Transverse colon (tissue), 4 donors: ENCODE results near the gene MRC1. TPM values are rescaled to one million over a fixed set of nuclear protein-coding genes. Genes with fewer than 3 reads are reported as not detected.

Source experiments
- DNase-seq: peaks from one replicate; pipeline ENCODE4 v3.0.0-alpha.2; 2019
- H3K27ac ChIP-seq, 4 donors: fragments of 200-600 bp; sonication (generic); 2 replicates each; pipeline ENCODE4 v1.5.1; 2016 to 2018; ENCODE audit warnings: inconsistent platforms in 4 of 4
- H3K27me3 ChIP-seq: fragments of 200-600 bp; sonication (generic); 2 replicates; pipeline ENCODE4 v1.5.1; 2017; ENCODE audit warnings: inconsistent platforms
- H3K36me3 ChIP-seq, 4 donors: fragments of 200-600 bp; sonication (generic); 2 replicates each; pipeline ENCODE4 v1.5.1; 2017 to 2019; ENCODE audit warnings: inconsistent platforms in 4 of 4
- H3K4me1 ChIP-seq, 4 donors: fragments of 200-600 bp; sonication (generic); 2 replicates each; pipeline ENCODE4 v1.5.1; 2017 to 2020; ENCODE audit warnings: inconsistent platforms in 4 of 4
- H3K4me3 ChIP-seq, 4 donors: fragments of 200-600 bp; sonication (generic); 1 replicate in 1 of 4; 2 replicates in 3 of 4; pipeline versions ENCODE4 v1.5.1 to v1.6.1; 2017 to 2019; ENCODE audit warnings: inconsistent platforms in 4 of 4
- H3K9me3 ChIP-seq, 2 donors: fragments of 200-600 bp; sonication (generic); 2 replicates each; pipeline ENCODE4 v1.5.1; 2017 to 2019; ENCODE audit warnings: inconsistent platforms in 2 of 2
- EP300 ChIP-seq: sonication (generic); formaldehyde crosslinking; IDR thresholded peaks from one replicate; pipeline ENCODE4 v1.6.1; 2017; ENCODE audit warnings: antibody characterized with exemption, low read depth
- POLR2A ChIP-seq: fragments of 450-650 bp; IDR thresholded peaks from one replicate; pipeline ENCODE4 v1.6.1; 2016; ENCODE audit warnings: antibody characterized with exemption, mild to moderate bottlenecking, moderate library complexity
- POLR2AphosphoS5 ChIP-seq, 3 donors: sonication (generic); formaldehyde crosslinking; IDR thresholded peaks; one replicate each; pipeline ENCODE4 v1.6.1; 2016; ENCODE audit warnings: antibody characterized with exemption in 3 of 3
- WGBS, 2 donors: methylation state at CpG; one replicate each; pipeline ENCODE4 v1.1.5; 2018; ENCODE audit warnings: low coverage in 1 of 2; 5-methylcytosine and 5-hydroxymethylcytosine counted together
- in situ Hi-C, 4 donors: fragments of 200-750 bp; cut with MboI; loops; one replicate each; pipeline versions ENCODE4 v1.15.0 to v1.15.1; 2017; ENCODE audit warnings: low sequenced_read_pairs in 3 of 4, low pct_ligation_motif_present in 1 of 4, low pct_unique_long_range_greater_than_20kb in 1 of 4
- intact Hi-C: fragments of 100-400 bp; cut with DNase I; formaldehyde crosslinking; loops from one replicate; pipeline ENCODE4 v1.15.1; 2023; ENCODE audit warnings: low total_unique reads
- total RNA-seq, 4 donors: library from RNA; depleted of rRNA; stranded (reverse); fragments of >200 nt; gene quantifications; one replicate each; pipeline ENCODE4 v1.1.0, GENCODE V29; 2016
- TF ChIP-seq, protein P1 (sequence below), 5 experiments: fragments of 200-600 bp in 3 of 5; fragments of 450-650 bp in 2 of 5; sonication (generic) in 3 of 5; IDR thresholded peaks; 1 replicate in 2 of 5; 2 replicates in 3 of 5; pipeline ENCODE4 v1.5.1; 2016 to 2017; ENCODE audit warnings: antibody characterized with exemption in 5 of 5, inconsistent platforms in 3 of 5, mild to moderate bottlenecking in 2 of 5, moderate library complexity in 1 of 5

The MRC1 gene
- total RNA-seq, 4 donors from 2014 or later = 2.8 to 22.1 (median 15.2) TPM

DNA sequence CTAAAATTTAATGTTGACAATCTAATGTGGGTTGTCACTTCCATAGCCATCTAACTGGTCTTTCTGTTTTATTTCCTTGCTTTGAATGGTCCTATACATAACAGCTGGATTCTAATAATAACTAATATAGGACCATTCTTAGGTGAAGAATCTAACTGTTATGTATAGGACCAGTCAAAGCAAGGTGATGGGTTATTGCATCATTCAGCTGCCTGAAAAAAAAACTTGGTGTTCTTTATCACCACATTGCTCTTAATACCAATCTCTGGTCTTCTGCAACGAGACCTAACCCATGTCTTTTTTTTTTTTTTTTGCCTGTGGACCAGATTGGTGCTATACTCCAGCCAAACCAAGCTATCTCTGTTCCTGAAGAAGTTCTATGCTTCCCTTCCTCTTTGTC is 96.9 kb downstream of the MRC1 start:
- Histone ChIP-seq H3K27me3 (no peaks in the 10 kb centered on the region), H3K4me3 (no peak overlapping the region), H3K4me1 (no peaks in the 10 kb centered on the region), H3K9me3 (no peaks in the 10 kb centered on the region), H3K36me3 (no peaks in the 10 kb centered on the region), H3K27ac (no peak overlapping the region)
- in situ Hi-C loops (loop anchor here in 1 of 4 donors (10.0 kb wide), 1 partner anchor 309 kb away; no protein-coding TSS in a partner anchor), intact Hi-C loops (loop anchor here (10.0 kb wide), 1 partner anchor 309 kb away; no protein-coding TSS in a partner anchor)
- whole genome bisulfite sequencing, 2 donors = 46 to 50% methylated on average over 1 of the region's 1 CpG
- TF ChIP-seq POLR2A (no peak), EP300 (no peak), POLR2AphosphoS5 (IDR thresholded peaks at IDR 0.05) (no peak)
- TF ChIP-seq, protein P1, sequence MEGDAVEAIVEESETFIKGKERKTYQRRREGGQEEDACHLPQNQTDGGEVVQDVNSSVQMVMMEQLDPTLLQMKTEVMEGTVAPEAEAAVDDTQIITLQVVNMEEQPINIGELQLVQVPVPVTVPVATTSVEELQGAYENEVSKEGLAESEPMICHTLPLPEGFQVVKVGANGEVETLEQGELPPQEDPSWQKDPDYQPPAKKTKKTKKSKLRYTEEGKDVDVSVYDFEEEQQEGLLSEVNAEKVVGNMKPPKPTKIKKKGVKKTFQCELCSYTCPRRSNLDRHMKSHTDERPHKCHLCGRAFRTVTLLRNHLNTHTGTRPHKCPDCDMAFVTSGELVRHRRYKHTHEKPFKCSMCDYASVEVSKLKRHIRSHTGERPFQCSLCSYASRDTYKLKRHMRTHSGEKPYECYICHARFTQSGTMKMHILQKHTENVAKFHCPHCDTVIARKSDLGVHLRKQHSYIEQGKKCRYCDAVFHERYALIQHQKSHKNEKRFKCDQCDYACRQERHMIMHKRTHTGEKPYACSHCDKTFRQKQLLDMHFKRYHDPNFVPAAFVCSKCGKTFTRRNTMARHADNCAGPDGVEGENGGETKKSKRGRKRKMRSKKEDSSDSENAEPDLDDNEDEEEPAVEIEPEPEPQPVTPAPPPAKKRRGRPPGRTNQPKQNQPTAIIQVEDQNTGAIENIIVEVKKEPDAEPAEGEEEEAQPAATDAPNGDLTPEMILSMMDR (IDR thresholded peaks at IDR 0.05) = no peak
- DNase-seq = no peak

DNA sequence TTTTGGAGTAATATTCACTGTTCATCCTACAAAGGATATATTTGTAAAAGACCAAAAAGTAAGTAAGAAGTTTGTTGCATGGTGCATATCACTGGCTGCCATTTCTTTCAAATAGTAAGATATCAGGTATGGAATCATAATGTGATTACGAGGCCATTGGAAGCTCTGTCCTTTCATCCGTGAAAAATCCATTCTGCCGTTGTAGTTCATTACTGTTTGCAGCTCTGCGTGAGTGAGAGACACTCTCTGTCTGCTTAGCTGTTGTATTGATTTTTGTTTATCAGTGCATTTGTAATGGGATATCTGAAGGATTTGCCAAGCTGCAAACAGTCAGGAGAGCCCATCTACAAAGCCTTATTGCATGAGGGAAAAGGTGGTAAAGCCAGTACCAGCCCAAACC is 98.5 kb downstream of the MRC1 start:
- no peaks in the 10 kb centered on the region for H3K27me3 ChIP-seq
- in situ Hi-C loops (loop anchor here in 1 of 4 donors (10.0 kb wide), 1 partner anchor 307 kb away; no protein-coding TSS in a partner anchor), intact Hi-C loops (loop anchor here (10.0 kb wide), 1 partner anchor 307 kb away; no protein-coding TSS in a partner anchor)
- no peak overlapping the region for H3K4me3 ChIP-seq
- TF ChIP-seq EP300 = no peak
- no peak for TF ChIP-seq POLR2AphosphoS5 (IDR thresholded peaks at IDR 0.05)
- TF ChIP-seq, protein P1 (IDR thresholded peaks at IDR 0.05) = no peak
- TF ChIP-seq POLR2A = no peak
- H3K9me3 ChIP-seq = no peaks in the 10 kb centered on the region
- no peak for DNase-seq
- no peaks in the 10 kb centered on the region for H3K4me1 ChIP-seq
- H3K27ac ChIP-seq = no peak overlapping the region
- 91 to 100% methylated on average over 4 of the region's 4 CpGs for WGBS, 2 donors
- H3K36me3 ChIP-seq = no peaks in the 10 kb centered on the region

DNA sequence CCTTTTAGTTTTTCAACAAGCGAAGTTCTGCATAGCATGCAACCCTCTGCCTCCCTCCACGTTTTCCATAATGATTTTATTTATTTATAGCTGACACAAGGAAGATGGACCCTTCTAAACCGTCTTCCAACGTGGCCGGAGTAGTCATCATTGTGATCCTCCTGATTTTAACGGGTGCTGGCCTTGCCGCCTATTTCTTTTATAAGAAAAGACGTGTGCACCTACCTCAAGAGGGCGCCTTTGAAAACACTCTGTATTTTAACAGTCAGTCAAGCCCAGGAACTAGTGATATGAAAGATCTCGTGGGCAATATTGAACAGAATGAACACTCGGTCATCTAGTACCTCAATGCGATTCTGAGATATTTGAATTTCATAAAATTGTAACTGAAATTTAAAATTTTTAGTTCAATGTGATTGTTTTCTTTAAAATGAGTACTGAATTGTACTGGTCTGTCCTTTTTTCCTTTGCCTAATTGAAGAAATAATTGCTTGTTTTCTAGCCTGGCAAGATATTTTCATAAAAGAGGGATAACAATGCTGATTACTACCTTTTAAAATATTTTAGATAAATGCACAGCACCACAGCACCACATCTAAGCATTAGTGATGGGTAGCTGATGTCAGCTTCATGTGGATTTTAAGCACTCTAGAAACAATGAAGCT is 101.1 kb downstream of the MRC1 start:
- Histone ChIP-seq H3K27me3 (no peaks in the 10 kb centered on the region), H3K4me3 (no peak overlapping the region), H3K9me3 (no peaks in the 10 kb centered on the region), H3K27ac (no peak overlapping the region), H3K4me1 (no peaks in the 10 kb centered on the region), H3K36me3 (no peaks in the 10 kb centered on the region)
- intact Hi-C loops = no loop called here
- no peak for TF ChIP-seq POLR2A
- TF ChIP-seq, protein P1 (IDR thresholded peaks at IDR 0.05) = peak; percentile 52 to 70 (median 59)
- 11 to 17% methylated on average over 10 to 12 of the region's 12 CpGs for WGBS, 2 donors
- in situ Hi-C loops = loop anchor here in 1 of 4 donors (10.0 kb wide), 1 partner anchor 305 kb away; no protein-coding TSS in a partner anchor
- DNase-seq = peak; percentile 44

- no peaks in the 10 kb centered on the region for H3K36me3 ChIP-seq
- no peak overlapping the region for H3K27ac ChIP-seq
- no peaks in the 10 kb centered on the region for H3K9me3 ChIP-seq
- no peak overlapping the region for H3K4me3 ChIP-seq
- 56 to 76% methylated on average over 4 of the region's 4 CpGs for WGBS, 2 donors
- in situ Hi-C loops (loop anchor here in 1 of 4 donors (10.0 kb wide), 1 partner anchor 302 kb away; no protein-coding TSS in a partner anchor), intact Hi-C loops (no loop called here)
- no peak for TF ChIP-seq POLR2A
- TF ChIP-seq, protein P1 (IDR thresholded peaks at IDR 0.05) = no peak
- TF ChIP-seq POLR2AphosphoS5 (IDR thresholded peaks at IDR 0.05) = no peak
- TF ChIP-seq EP300 = no peak
- H3K27me3 ChIP-seq = no peaks in the 10 kb centered on the region
- no peaks in the 10 kb centered on the region for H3K4me1 ChIP-seq
- DNase-seq = no peak
Measured at GRCh38 chr10:17912754-17913153, 103.6 kb downstream of the MRC1 start.
